HFFc6 (cell line): ENCODE results near the gene PCDH1. TPM values are rescaled to one million over a fixed set of nuclear protein-coding genes. Genes with fewer than 3 reads are reported as not detected.

Experiments used
- DNase-seq: peaks from one replicate; pipeline ENCODE4 v3.0.0-alpha.2; 2018
- H3K27ac Mint-ChIP-seq: 2 replicates; pipeline ENCODE4 v1.8.0; 2020; ENCODE audit warnings: mild to moderate bottlenecking, mixed read lengths
- H3K27me3 Mint-ChIP-seq: 2 replicates; pipeline ENCODE4 v1.8.0; 2021; ENCODE audit warnings: mild to moderate bottlenecking, moderate library complexity, mixed read lengths; ENCODE audit not compliant: insufficient read depth
- H3K36me3 Mint-ChIP-seq: 2 replicates; pipeline ENCODE4 v1.8.0; 2021; ENCODE audit warnings: low read depth, mixed read lengths
- H3K4me1 Mint-ChIP-seq: 2 replicates; pipeline ENCODE4 v1.8.0; 2020; ENCODE audit warnings: low read depth, mixed read lengths
- H3K4me3 Mint-ChIP-seq: 2 replicates; pipeline ENCODE4 v1.8.0; 2020; ENCODE audit warnings: mild to moderate bottlenecking, moderate library complexity, mixed read lengths
- H3K9me3 Mint-ChIP-seq: 2 replicates; pipeline ENCODE4 v1.8.0; 2020; ENCODE audit warnings: mild to moderate bottlenecking, mixed read lengths
- CTCF ChIP-seq: fragments of 200-600 bp; sonication (generic); IDR thresholded peaks from 2 replicates; pipeline ENCODE4 v1.5.0; 2021; ENCODE audit warnings: antibody characterized with exemption, mild to moderate bottlenecking
- total RNA-seq, 6 experiments: library from RNA; stranded (reverse); fragmentation: NEBNext Ultra II Directional; extraction: Animal tissue kit (Norgen Biotek cat#: 25700); gene quantifications; 2 replicates in 1 of 6; 3 replicates in 5 of 6; pipeline ENCODE4 v1.2.3, GENCODE V29; 2021

Gene PCDH1
- total RNA-seq, 6 experiments from 2014 or later = 0.07 to 0.18 (median 0.07) TPM; not detected in 1

GRCh38 chr5:141806626-141807025 is 71.6 kb downstream of the PCDH1 start:
- Mint-ChIP-seq H3K9me3 (no peaks in the 10 kb centered on the region), H3K27ac (no peak overlapping the region), H3K27me3 (peaks cover 66% of the 10 kb centered on the region), H3K4me3 (no peak overlapping the region), H3K4me1 (no peaks in the 10 kb centered on the region), H3K36me3 (no peaks in the 10 kb centered on the region)
- DNase-seq = no peak
- TF ChIP-seq CTCF = no peak

GRCh38 chr5:141805874-141806595 is 72.2 kb downstream of the PCDH1 start:
- no peak for DNase-seq
- H3K27me3 Mint-ChIP-seq = peaks cover 65% of the 10 kb centered on the region
- no peak overlapping the region for H3K27ac Mint-ChIP-seq
- no peaks in the 10 kb centered on the region for H3K36me3 Mint-ChIP-seq
- no peak overlapping the region for H3K4me3 Mint-ChIP-seq
- TF ChIP-seq CTCF = no peak
- H3K4me1 Mint-ChIP-seq = no peaks in the 10 kb centered on the region
- no peaks in the 10 kb centered on the region for H3K9me3 Mint-ChIP-seq

GRCh38 chr5:141804475-141804874 is 73.7 kb downstream of the PCDH1 start:
- H3K27ac Mint-ChIP-seq = no peak overlapping the region
- H3K4me1 Mint-ChIP-seq = peaks cover 6% of the 10 kb centered on the region; the same call in 1 of the 2 replicates
- TF ChIP-seq CTCF = no peak
- peaks cover 64% of the 10 kb centered on the region for H3K27me3 Mint-ChIP-seq
- H3K4me3 Mint-ChIP-seq = no peak overlapping the region
- no peak for DNase-seq
- H3K9me3 Mint-ChIP-seq = no peaks in the 10 kb centered on the region
- no peaks in the 10 kb centered on the region for H3K36me3 Mint-ChIP-seq

Other genes with a start within 250 kb of the PCDH1 start
- gene HDAC3, start 241.6 kb downstream of the PCDH1 start, total RNA-seq = 10 to 100 TPM; 52.1 to 63.7 (median 55.1) TPM
- gene RELL2, start 241.4 kb downstream of the PCDH1 start, total RNA-seq = 1 to 10 TPM; 2.2 to 4.4 (median 3.0) TPM
- gene FCHSD1, start 227.0 kb downstream of the PCDH1 start, total RNA-seq = 10 to 100 TPM; 20.8 to 31.7 (median 25.3) TPM
- gene ARAP3, start 196.2 kb downstream of the PCDH1 start, total RNA-seq = 10 to 100 TPM in 5 of 6 experiments, 1 to 10 TPM in 1; 9.0 to 14.7 (median 13.2) TPM
- 10 to 100 TPM; 44.4 to 54.2 (median 46.7) TPM for gene DELE1, start 45.5 kb upstream of the PCDH1 start, total RNA-seq
- under 1 TPM in 4 of 6 experiments, not detected in 2; 0.02 to 0.71 (median 0.08) TPM for gene PCDH12, start 79.8 kb upstream of the PCDH1 start, total RNA-seq
- gene RNF14, start 90.7 kb upstream of the PCDH1 start, total RNA-seq = 10 to 100 TPM; 56.0 to 65.5 (median 63.0) TPM
- gene GNPDA1, start 134.6 kb upstream of the PCDH1 start, total RNA-seq = 10 to 100 TPM; 25.1 to 32.6 (median 30.0) TPM
- gene NDFIP1, start 230.4 kb upstream of the PCDH1 start, total RNA-seq = 10 to 100 TPM; 57.7 to 69.9 (median 63.0) TPM